Breast epithelium (tissue), 3 donors: ENCODE measurements around the gene CFAP57.

Experiments
- CTCF ChIP-seq, 3 donors: fragments of 450-650 bp; IDR thresholded peaks; one replicate each; pipeline ENCODE4 v1.5.1; 2016 to 2017; ENCODE audit warnings: antibody characterized with exemption in 3 of 3, mild to moderate bottlenecking in 3 of 3, moderate library complexity in 3 of 3
- POLR2A ChIP-seq: fragments of 450-650 bp; IDR thresholded peaks from one replicate; pipeline ENCODE4 v1.6.1; 2016; ENCODE audit warnings: antibody characterized with exemption, mild to moderate bottlenecking, moderate library complexity
- POLR2AphosphoS5 ChIP-seq, 3 donors: sonication (generic); formaldehyde crosslinking; IDR thresholded peaks; one replicate each; pipeline ENCODE4 v1.6.1; 2017; ENCODE audit warnings: antibody characterized with exemption in 3 of 3

DNA sequence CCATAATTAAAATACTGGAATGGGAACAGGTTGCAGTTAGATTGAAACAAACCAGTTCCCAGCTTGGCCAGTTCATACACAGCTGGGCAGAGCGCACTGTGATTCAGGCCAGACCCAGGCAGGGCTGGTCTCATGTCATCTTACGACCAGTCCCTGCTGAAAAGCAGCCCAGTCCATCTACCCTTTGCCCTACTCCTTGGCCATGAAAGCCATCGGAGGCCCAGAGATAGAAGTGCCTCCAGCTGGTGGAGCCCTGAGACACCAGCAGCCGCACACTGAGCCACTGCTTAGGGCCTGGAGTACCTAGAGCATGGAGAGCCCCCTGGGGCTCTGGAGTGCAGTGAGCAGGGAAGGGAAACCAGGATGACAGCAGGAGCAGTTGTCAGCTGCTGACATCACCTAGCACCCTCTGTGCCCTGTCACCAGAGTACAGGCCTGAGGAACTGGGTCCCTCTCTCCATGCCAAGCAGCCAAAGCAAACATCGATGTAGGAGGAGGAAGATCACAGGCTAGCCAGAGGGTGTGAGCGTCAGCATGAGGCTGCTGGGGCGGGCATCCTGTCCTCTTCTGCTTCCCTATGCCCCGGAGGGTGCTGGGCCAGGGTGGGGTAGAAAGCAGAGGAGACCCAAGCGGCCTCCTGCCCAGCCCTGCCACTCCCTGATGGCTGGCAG lies 63.5 kb downstream of the CFAP57 start:
- no peak for TF ChIP-seq CTCF (IDR thresholded peaks at IDR 0.05)
- TF ChIP-seq POLR2A = no peak
- TF ChIP-seq POLR2AphosphoS5 (IDR thresholded peaks at IDR 0.05) = no peak
